Lung (tissue), 12 donors: Measurements from ENCODE around the gene ANKS1A. TPM values are rescaled to one million over a fixed set of nuclear protein-coding genes. Genes with fewer than 3 reads are reported as not detected.

ENCODE experiments used
- ATAC-seq: fragments of 200-7000 bp; cut with Tn5 transposase; one replicate; pipeline ENCODE4 v1.9.1; 2020; ENCODE audit warnings: moderate number of reproducible peaks; ENCODE audit not compliant: insufficient read depth, low FRiP score
- DNase-seq, 3 donors: peaks; one replicate each; pipeline ENCODE4 v3.0.0-alpha.2; 2013 to 2017
- H3K27ac ChIP-seq, 2 donors: one replicate each; pipeline ENCODE4 v1.5.1; 2013; ENCODE audit warnings: mild to moderate bottlenecking in 2 of 2, moderate library complexity in 2 of 2, control low read depth in 1 of 2, inconsistent platforms in 1 of 2, low read depth in 1 of 2, low read length in 1 of 2
- H3K27me3 ChIP-seq, 3 donors: one replicate each; pipeline ENCODE4 v1.5.1; 2013; ENCODE audit warnings: low read length in 2 of 3; ENCODE audit not compliant: control insufficient read depth in 3 of 3, insufficient read depth in 3 of 3
- H3K36me3 ChIP-seq, 4 donors: one replicate each; pipeline ENCODE4 v1.5.1; 2013; ENCODE audit warnings: low read length in 4 of 4, mild to moderate bottlenecking in 1 of 4, moderate library complexity in 1 of 4; ENCODE audit not compliant: control insufficient read depth in 4 of 4, insufficient read depth in 4 of 4
- H3K4me1 ChIP-seq, 5 donors: one replicate each; pipeline ENCODE4 v1.5.1; 2013; ENCODE audit warnings: low read length in 5 of 5, mild to moderate bottlenecking in 2 of 5, moderate library complexity in 1 of 5; ENCODE audit not compliant: control insufficient read depth in 5 of 5, insufficient read depth in 5 of 5
- H3K4me3 ChIP-seq: one replicate; pipeline ENCODE4 v1.5.1; 2013; ENCODE audit warnings: mild to moderate bottlenecking, control low read depth, moderate library complexity
- H3K9ac ChIP-seq, 2 donors: one replicate each; pipeline ENCODE4 v1.5.1; 2013; ENCODE audit warnings: low read length in 2 of 2, control low read depth in 1 of 2; ENCODE audit not compliant: insufficient read depth in 1 of 2
- H3K9me3 ChIP-seq, 4 donors: one replicate each; pipeline ENCODE4 v1.5.1; 2013; ENCODE audit warnings: low read length in 3 of 4, mild to moderate bottlenecking in 1 of 4, moderate library complexity in 1 of 4; ENCODE audit not compliant: control insufficient read depth in 4 of 4, insufficient read depth in 3 of 4
- CTCF ChIP-seq: IDR thresholded peaks from 2 replicates; pipeline ENCODE4 v1.5.1; 2012; ENCODE audit warnings: mild to moderate bottlenecking; ENCODE audit errors: control extremely low read depth, extremely low read depth
- WGBS, 2 donors: extraction: QIAGEN DNeasy Blood & Tissue Kit; methylation state at CpG; one replicate each; pipeline ENCODE4 v1.1.7; 2013; 5-methylcytosine and 5-hydroxymethylcytosine counted together
- polyA plus RNA-seq, 2 donors: library from polyadenylated mRNA; stranded (reverse); fragments of 200-250 nt; gene quantifications; one replicate each; pipeline ENCODE4 v1.2.1, GENCODE V29; 2013
- total RNA-seq, 2 donors: library from RNA; depleted of rRNA in 1 of 2; stranded (reverse); fragments of >200 nt in 1 of 2; gene quantifications; one replicate each; pipeline ENCODE4 v1.2.1, GENCODE V29; 2014 to 2021
- donor health status: control.
- donor health status: control.
- donor health status: Bipolar disorder and iron deficiency.
- donor health status: healthy.
- donor health status: DM: yes; HTN: yes; CAD: no.

The ANKS1A gene
- total and polyA plus RNA-seq, 4 donors: 10.4 to 40.6 (median 24.3) TPM

- no peaks in the 10 kb centered on the region for H3K27me3 ChIP-seq
- ATAC-seq (no peak), DNase-seq (no peak)
- H3K9me3 ChIP-seq: no peaks in the 10 kb centered on the region
- no peaks in the 10 kb centered on the region for H3K4me1 ChIP-seq
- whole genome bisulfite sequencing, 2 donors: 100% methylated on average over 1 of the region's 1 CpG
- H3K36me3 ChIP-seq: peaks cover 8 to 18% (median 12%) of the 10 kb centered on the region in 4 donors
- H3K27ac ChIP-seq: no peak overlapping the region
- no peak for TF ChIP-seq CTCF
- H3K4me3 ChIP-seq: no peak overlapping the region
- H3K9ac ChIP-seq: no peak overlapping the region
Observed at GRCh38 chr6:34851361-34851760, 37.7 kb upstream of the ANKS1A start.

GRCh38 chr6:34852406-34853085 lies 36.5 kb upstream of the ANKS1A start:
- Histone ChIP-seq H3K27me3 (no peaks in the 10 kb centered on the region), H3K4me1 (no peaks in the 10 kb centered on the region), H3K9me3 (no peaks in the 10 kb centered on the region), H3K36me3 (peaks cover 12 to 25% (median 21%) of the 10 kb centered on the region in 4 donors), H3K4me3 (no peak overlapping the region), H3K27ac (no peak overlapping the region), H3K9ac (no peak overlapping the region)
- TF ChIP-seq CTCF: no peak
- DNase-seq (no peak), ATAC-seq (no peak)
- WGBS, 2 donors: 96% methylated on average over 4 of the region's 4 CpGs

- H3K4me1 ChIP-seq: no peaks in the 10 kb centered on the region
- ATAC-seq (no peak), DNase-seq (no peak)
- WGBS, 2 donors: 93 to 94% methylated on average over 7 of the region's 7 CpGs
- no peaks in the 10 kb centered on the region for H3K9me3 ChIP-seq
- H3K4me3 ChIP-seq: no peak overlapping the region
- no peak overlapping the region for H3K9ac ChIP-seq
- H3K27me3 ChIP-seq: no peaks in the 10 kb centered on the region
- H3K36me3 ChIP-seq: peaks cover 25 to 45% (median 34%) of the 10 kb centered on the region in 4 donors
- no peak overlapping the region for H3K27ac ChIP-seq
- TF ChIP-seq CTCF: no peak
Observed at GRCh38 chr6:34855463-34855862, 33.6 kb upstream of the ANKS1A start.

GRCh38 chr6:34858681-34859080 lies 30.4 kb upstream of the ANKS1A start:
- Histone ChIP-seq H3K36me3 (peaks cover 25 to 44% (median 33%) of the 10 kb centered on the region in 4 donors), H3K4me3 (no peak overlapping the region), H3K27me3 (no peaks in the 10 kb centered on the region), H3K9ac (no peak overlapping the region), H3K9me3 (no peaks in the 10 kb centered on the region), H3K4me1 (no peaks in the 10 kb centered on the region), H3K27ac (no peak overlapping the region)
- 96% methylated on average over 7 of the region's 7 CpGs for WGBS, 2 donors
- DNase-seq (no peak), ATAC-seq (no peak)
- TF ChIP-seq CTCF: no peak
